GM23338 (cell line): Measurements from ENCODE around the gene GSG1L. TPM values are rescaled to one million over a fixed set of nuclear protein-coding genes. Genes with fewer than 3 reads are reported as not detected.

Experiments
- ATAC-seq: fragments of 200-7000 bp; cut with Tn5 transposase; 3 replicates; pipeline ENCODE4 v1.9.1; 2020
- DNase-seq: peaks from one replicate; pipeline ENCODE4 v3.0.0-alpha.2; 2015; ENCODE audit warnings: low spot score
- H2AFZ ChIP-seq: fragments of 200-600 bp; sonication (generic); 2 replicates; pipeline ENCODE4 v1.8.0; 2016; ENCODE audit warnings: antibody characterized with exemption, mild to moderate bottlenecking, moderate library complexity
- H3F3A ChIP-seq: fragments of 200-600 bp; sonication (generic); replicated peaks from 2 replicates; pipeline ENCODE4 v1.8.0; 2017; ENCODE audit warnings: antibody characterized with exemption, mixed run types, low read depth
- H3K27ac ChIP-seq: fragments of 200-600 bp; sonication (generic); 2 replicates; pipeline ENCODE4 v1.6.1; 2016; ENCODE audit warnings: low read depth
- H3K27me3 ChIP-seq: fragments of 200-600 bp; sonication (generic); 2 replicates; pipeline ENCODE4 v1.8.0; 2016; ENCODE audit warnings: mild to moderate bottlenecking, mixed run types, moderate library complexity; ENCODE audit not compliant: insufficient read depth
- H3K36me3 ChIP-seq: fragments of 200-600 bp; sonication (generic); 2 replicates; pipeline ENCODE4 v1.8.0; 2016; ENCODE audit warnings: mild to moderate bottlenecking; ENCODE audit not compliant: insufficient read depth
- H3K4me1 ChIP-seq: fragments of 200-600 bp; sonication (generic); 2 replicates; pipeline ENCODE4 v1.8.0; 2016; ENCODE audit warnings: mild to moderate bottlenecking, moderate library complexity; ENCODE audit not compliant: insufficient read depth
- H3K4me2 ChIP-seq: fragments of 200-600 bp; sonication (generic); 2 replicates; pipeline ENCODE4 v1.7.1; 2017; ENCODE audit warnings: mixed run types
- H3K4me3 ChIP-seq: fragments of 200-600 bp; sonication (generic); 2 replicates; pipeline ENCODE4 v1.6.1; 2016; ENCODE audit warnings: mixed run types
- H3K79me2 ChIP-seq: fragments of 200-600 bp; sonication (generic); replicated peaks from 2 replicates; pipeline ENCODE4 v1.8.0; 2017; ENCODE audit warnings: mild to moderate bottlenecking; ENCODE audit not compliant: insufficient read depth
- H3K9me2 ChIP-seq: fragments of 200-600 bp; sonication (generic); 2 replicates; pipeline ENCODE4 v1.8.0; 2017; ENCODE audit not compliant: insufficient read depth
- H4K20me1 ChIP-seq: fragments of 200-600 bp; sonication (generic); replicated peaks from 2 replicates; pipeline ENCODE4 v1.8.0; 2017; ENCODE audit warnings: mild to moderate bottlenecking; ENCODE audit not compliant: insufficient read depth
- H3K27ac Mint-ChIP-seq: 2 replicates; pipeline ENCODE4 v1.8.0; 2020; ENCODE audit warnings: inconsistent platforms, mild to moderate bottlenecking, moderate library complexity, mixed read lengths
- H3K27me3 Mint-ChIP-seq: 3 replicates; pipeline ENCODE4 v1.8.0; 2022; ENCODE audit warnings: low read depth, mild to moderate bottlenecking, moderate library complexity, mixed read lengths, inconsistent platforms; ENCODE audit not compliant: insufficient read depth, poor library complexity
- H3K36me3 Mint-ChIP-seq: 3 replicates; pipeline ENCODE4 v1.8.0; 2021; ENCODE audit warnings: low read depth, mild to moderate bottlenecking, inconsistent platforms, moderate library complexity, mixed read lengths
- H3K4me1 Mint-ChIP-seq: 3 replicates; pipeline ENCODE4 v1.8.0; 2020; ENCODE audit warnings: mild to moderate bottlenecking, inconsistent platforms, mixed read lengths
- H3K4me3 Mint-ChIP-seq: 3 replicates; pipeline ENCODE4 v1.8.0; 2021; ENCODE audit warnings: moderate library complexity, mild to moderate bottlenecking, inconsistent platforms, mixed read lengths
- H3K9me3 Mint-ChIP-seq: 3 replicates; pipeline ENCODE4 v1.8.0; 2020; ENCODE audit warnings: moderate library complexity, mild to moderate bottlenecking, inconsistent platforms, mixed read lengths
- CREB1 ChIP-seq: fragments of 250-450 bp; sonication (Bioruptor Pico); IDR thresholded peaks from 2 replicates; pipeline ENCODE4 v1.5.0; 2020; ENCODE audit warnings: low read depth, mild to moderate bottlenecking, moderate library complexity
- CTCF ChIP-seq, 2 experiments: fragments of 200-600 bp in 1 of 2; sonication (generic) in 1 of 2; conservative IDR thresholded peaks; 2 replicates each; pipeline versions ENCODE4 v1.5.1 to v1.6.1; 2016 to 2017; ENCODE audit warnings: antibody characterized with exemption in 2 of 2, low read depth in 2 of 2, mild to moderate bottlenecking in 2 of 2, moderate library complexity in 1 of 2
- EZH2 ChIP-seq: fragments of 200-600 bp; sonication (generic); IDR thresholded peaks from one replicate; pipeline ENCODE4 v1.8.0; 2017; ENCODE audit warnings: antibody characterized with exemption, mild to moderate bottlenecking, low read depth; ENCODE audit not compliant: unreplicated experiment
- ZNF462 ChIP-seq: fragments of 250-450 bp; sonication (Bioruptor Pico); IDR thresholded peaks from 2 replicates; pipeline ENCODE4 v1.5.0; 2020; ENCODE audit warnings: mild to moderate bottlenecking, moderate library complexity
- polyA plus RNA-seq: library from polyadenylated mRNA; unstranded; fragments of >200 nt; fragmentation: Nextera tagmentation; extraction: Ambion mirVana; gene quantifications from 2 replicates; pipeline ENCODE4 v1.2.1, GENCODE V29; 2016
- total RNA-seq: library from RNA; depleted of rRNA; stranded (reverse); fragments of >200 nt; shearing (Covaris generic); gene quantifications from 2 replicates; pipeline ENCODE4 v1.2.3, GENCODE V29; 2014

Gene GSG1L
- total and polyA plus RNA-seq, 2 experiments from 2014 or later, result 0.36 to 0.63 TPM

- no peak overlapping the region for H3K27ac Mint-ChIP-seq
Observed at GRCh38 chr16:27779641-27780164, 283.8 kb downstream of the GSG1L start.

More at GRCh38 chr16:27779641-27780164, 283.8 kb downstream of the GSG1L start:
- no peaks in the 10 kb centered on the region for H3K9me2 ChIP-seq
- H3K36me3 ChIP-seq, result no peaks in the 10 kb centered on the region
- H3K79me2 ChIP-seq, result no peaks in the 10 kb centered on the region
- ATAC-seq, result peak; percentile 89
- H3K36me3 Mint-ChIP-seq, result no peaks in the 10 kb centered on the region
- no peak overlapping the region for H2AFZ ChIP-seq
- no peak overlapping the region for H3K4me2 ChIP-seq
- no peak overlapping the region for H3K27ac ChIP-seq
- H4K20me1 ChIP-seq, result no peaks in the 10 kb centered on the region
- H3K4me3 ChIP-seq, result no peak overlapping the region
- no peaks in the 10 kb centered on the region for H3K27me3 ChIP-seq
- no peaks in the 10 kb centered on the region for H3K4me1 ChIP-seq
- H3K27me3 Mint-ChIP-seq, result peaks cover 2% of the 10 kb centered on the region
- no peaks in the 10 kb centered on the region for H3K4me1 Mint-ChIP-seq
- TF ChIP-seq ZNF462 (CRISPR knock-in tag) (no peak), CTCF (conservative IDR thresholded peaks at IDR 0.05; ENCODE audit: low read depth in 2 of 2) (peak; percentile 68 to 78), EZH2 (no peak), CREB1 (CRISPR knock-in tag) (no peak)
- H3K9me3 Mint-ChIP-seq, result no peaks in the 10 kb centered on the region
- DNase-seq, result peak; percentile 89
- no peak overlapping the region for H3K4me3 Mint-ChIP-seq
- H3F3A ChIP-seq, result no peaks in the 10 kb centered on the region
